PC-3 (cell line): ENCODE data around the gene CD99.

Experiments used
- CTCF ChIP-seq: fragments of 300-600 bp; sonication (generic); conservative IDR thresholded peaks from 2 replicates; pipeline ENCODE4 v1.5.1; 2017; ENCODE audit warnings: antibody characterized with exemption, low read depth, mild to moderate bottlenecking, low read length
- EZH2 ChIP-seq: fragments of 300-600 bp; sonication (generic); IDR thresholded peaks from one replicate; pipeline ENCODE4 v1.6.1; 2017; ENCODE audit warnings: antibody characterized with exemption, mild to moderate bottlenecking, low read length; ENCODE audit not compliant: unreplicated experiment
- EZH2phosphoT487 ChIP-seq: fragments of 300-600 bp; sonication (generic); IDR thresholded peaks from 2 replicates; pipeline ENCODE4 v1.6.1; 2018; ENCODE audit warnings: mild to moderate bottlenecking, antibody characterized with exemption, low read length, borderline replicate concordance

- no peak for TF ChIP-seq CTCF
- no peak for TF ChIP-seq EZH2phosphoT487
- TF ChIP-seq EZH2 = no peak
Observed at GRCh38 chrX:2697741-2698299, 6.7 kb downstream of the CD99 start.
